IMR-90 (cell line): ENCODE results near the gene CC2D2B. TPM values are rescaled to one million over a fixed set of nuclear protein-coding genes. Genes with fewer than 3 reads are reported as not detected.

ENCODE experiments used
- ATAC-seq: fragments of 200-7000 bp; cut with Tn5 transposase; 2 replicates; pipeline ENCODE4 v1.9.1; 2020; ENCODE audit warnings: low read depth, mild to moderate bottlenecking, moderate library complexity
- BruUV-seq: library from RNA; stranded (reverse); fragments of 400-500 nt; replicated peaks from 2 replicates; lab custom pipeline; 2021; lab: Mats Ljungman, UMichigan
- CTCF ChIA-PET: fragments of 300-600 bp; formaldehyde crosslinking; extraction: SDS; loops from one replicate; lab custom pipeline; 2021; ENCODE audit warnings: antibody characterized with exemption; lab: Yijun Ruan, JAX
- POLR2A ChIA-PET: fragments of 300-600 bp; sonication (Branson Sonifier 250); formaldehyde crosslinking; loops from one replicate; lab custom pipeline; 2022; ENCODE audit warnings: antibody characterized with exemption; ENCODE audit not compliant: unreplicated experiment; lab: Charles Lee
- DNase-seq: peaks from one replicate; pipeline ENCODE4 v3.0.0; 2013
- H2AFZ ChIP-seq: replicated peaks from 2 replicates; pipeline ENCODE3; 2013; ENCODE audit warnings: low read length, mild to moderate bottlenecking; ENCODE audit not compliant: poor library complexity
- H2AK5ac ChIP-seq: 2 replicates; pipeline ENCODE4 v1.6.1; 2013; ENCODE audit warnings: low read depth, low read length, inconsistent platforms
- H2AK9ac ChIP-seq: replicated peaks from 2 replicates; pipeline ENCODE3; 2013; ENCODE audit warnings: mild to moderate bottlenecking, low read depth, low read length, moderate library complexity; ENCODE audit not compliant: poor library complexity
- H2BK120ac ChIP-seq: 2 replicates; pipeline ENCODE4 v1.6.1; 2013; ENCODE audit warnings: low read depth, low read length, inconsistent platforms
- H2BK15ac ChIP-seq: 3 replicates; pipeline ENCODE4 v1.6.1; 2013; ENCODE audit warnings: low read depth, low read length, inconsistent platforms
- H2BK20ac ChIP-seq: 2 replicates; pipeline ENCODE4 v1.6.1; 2013; ENCODE audit warnings: low read depth, mild to moderate bottlenecking, inconsistent platforms, low read length, moderate library complexity
- H2BK5ac ChIP-seq: 2 replicates; pipeline ENCODE4 v1.6.1; 2013; ENCODE audit warnings: mild to moderate bottlenecking, low read depth, low read length, inconsistent platforms; ENCODE audit not compliant: poor library complexity, severe bottlenecking
- H3K14ac ChIP-seq: replicated peaks from 2 replicates; pipeline ENCODE4 v1.6.1; 2013; ENCODE audit warnings: low read depth, low read length, inconsistent platforms
- H3K18ac ChIP-seq: 2 replicates; pipeline ENCODE4 v1.6.1; 2013; ENCODE audit warnings: low read depth, low read length, control low read depth
- H3K23ac ChIP-seq: 2 replicates; pipeline ENCODE4 v1.6.1; 2013; ENCODE audit warnings: low read depth, low read length, inconsistent platforms
- H3K27ac ChIP-seq: 2 replicates; pipeline ENCODE4 v1.5.1; 2013; ENCODE audit warnings: mild to moderate bottlenecking, control low read depth, low read length; ENCODE audit not compliant: insufficient read depth
- H3K27me3 ChIP-seq: 2 replicates; pipeline ENCODE4 v1.6.1; 2013; ENCODE audit warnings: low read length; ENCODE audit not compliant: control insufficient read depth, insufficient read depth
- H3K36me3 ChIP-seq: 2 replicates; pipeline ENCODE4 v1.6.1; 2013; ENCODE audit warnings: low read length, mixed read lengths; ENCODE audit not compliant: control insufficient read depth, insufficient read depth
- H3K4ac ChIP-seq: 2 replicates; pipeline ENCODE4 v1.6.1; 2013; ENCODE audit warnings: low read depth, low read length, inconsistent platforms
- H3K4me1 ChIP-seq: 2 replicates; pipeline ENCODE4 v1.6.1; 2013; ENCODE audit warnings: low read length, mixed read lengths; ENCODE audit not compliant: control insufficient read depth, insufficient read depth
- H3K4me2 ChIP-seq: 2 replicates; pipeline ENCODE4 v1.6.1; 2013; ENCODE audit warnings: low read depth, mild to moderate bottlenecking, control low read depth, low read length, moderate library complexity
- H3K4me3 ChIP-seq: 2 replicates; pipeline ENCODE4 v1.5.1; 2013; ENCODE audit warnings: low read depth, mild to moderate bottlenecking, control low read depth, low read length, moderate library complexity; ENCODE audit not compliant: insufficient read depth
- H3K56ac ChIP-seq: 2 replicates; pipeline ENCODE4 v1.6.1; 2013; ENCODE audit warnings: low read length, inconsistent platforms; ENCODE audit not compliant: insufficient read depth; ENCODE audit errors: extremely low read depth
- H3K79me1 ChIP-seq, 2 experiments: 2 replicates each; pipeline ENCODE4 v1.6.1; 2013; ENCODE audit warnings: low read length in 2 of 2, inconsistent platforms in 1 of 2, low read depth in 1 of 2
- H3K9ac ChIP-seq: 2 replicates; pipeline ENCODE4 v1.6.1; 2013; ENCODE audit warnings: low read depth, low read length, control low read depth
- H3K9me1 ChIP-seq: 2 replicates; pipeline ENCODE4 v1.6.1; 2013; ENCODE audit warnings: low read length, inconsistent platforms; ENCODE audit not compliant: insufficient read depth
- H3K9me3 ChIP-seq: 2 replicates; pipeline ENCODE4 v1.6.1; 2013; ENCODE audit warnings: low read length; ENCODE audit not compliant: control insufficient read depth, insufficient read depth
- H4K20me1 ChIP-seq: 2 replicates; pipeline ENCODE4 v1.6.1; 2013; ENCODE audit warnings: low read length, inconsistent platforms; ENCODE audit not compliant: insufficient read depth
- H4K5ac ChIP-seq: 2 replicates; pipeline ENCODE4 v1.6.1; 2013; ENCODE audit warnings: mild to moderate bottlenecking, low read depth, low read length, control low read depth
- H4K8ac ChIP-seq, 2 experiments: 2 replicates each; pipeline ENCODE4 v1.6.1; 2013; ENCODE audit warnings: low read depth in 2 of 2, low read length in 2 of 2, control low read depth in 1 of 2, inconsistent platforms in 1 of 2
- H4K91ac ChIP-seq: 2 replicates; pipeline ENCODE4 v1.6.1; 2013; ENCODE audit warnings: low read depth, low read length, inconsistent platforms; ENCODE audit not compliant: insufficient read depth
- BHLHE40 ChIP-seq: fragments of 150-350 bp; IDR thresholded peaks from 2 replicates; pipeline ENCODE4 v1.6.1; 2016; ENCODE audit warnings: mild to moderate bottlenecking, low read depth, low read length
- CTCF ChIP-seq: conservative IDR thresholded peaks from 2 replicates; pipeline ENCODE4 v1.5.1; 2012; ENCODE audit warnings: mild to moderate bottlenecking, low read depth, low read length, improper control_type of control experiment
- FOS ChIP-seq: fragments of 150-350 bp; IDR thresholded peaks from 2 replicates; pipeline ENCODE4 v1.6.1; 2016; ENCODE audit warnings: low read depth, low read length
- MAZ ChIP-seq: IDR thresholded peaks from 2 replicates; pipeline ENCODE4 v1.6.1; 2012; ENCODE audit warnings: low read depth, mild to moderate bottlenecking, low read length, improper control_type of control experiment, moderate library complexity, borderline replicate concordance
- MXI1 ChIP-seq: IDR thresholded peaks from 2 replicates; pipeline ENCODE4 v1.6.1; 2012; ENCODE audit warnings: low read depth, mild to moderate bottlenecking, low read length, moderate library complexity, borderline replicate concordance
- NFE2L2 ChIP-seq: fragments of 150-350 bp; IDR thresholded peaks from 2 replicates; pipeline ENCODE4 v1.6.1; 2016; ENCODE audit warnings: low read depth, mild to moderate bottlenecking, low read length
- POLR2A ChIP-seq: IDR thresholded peaks from 2 replicates; pipeline ENCODE4 v1.6.1; 2012; ENCODE audit warnings: mild to moderate bottlenecking, low read depth, low read length
- RCOR1 ChIP-seq: IDR thresholded peaks from 2 replicates; pipeline ENCODE4 v1.6.1; 2012; ENCODE audit warnings: mild to moderate bottlenecking, low read length, improper control_type of control experiment; ENCODE audit not compliant: insufficient replicate concordance
- RFX5 ChIP-seq: IDR thresholded peaks from 2 replicates; pipeline ENCODE4 v1.8.0; 2012; ENCODE audit warnings: low read depth, mild to moderate bottlenecking, low read length, moderate library complexity
- SMC3 ChIP-seq: fragments of 150-350 bp; IDR thresholded peaks from 2 replicates; pipeline ENCODE4 v1.6.1; 2016; ENCODE audit warnings: low read depth, mild to moderate bottlenecking, antibody characterized with exemption, low read length, moderate library complexity
- WGBS, 2 experiments: methylation state at CpG; one replicate each; pipeline versions ENCODE4 v1.1.5 to v1.1.7; 2013; ENCODE audit warnings: missing lambda C conversion rate in 2 of 2; ENCODE audit not compliant: insufficient read length in 1 of 2; ENCODE audit errors: extremely low coverage in 2 of 2; 5-methylcytosine and 5-hydroxymethylcytosine counted together
- dilution Hi-C: fragments of 300-500 bp; cut with HindIII; formaldehyde crosslinking; loops from one replicate; pipeline ENCODE4 v1.14.3; 2018; ENCODE audit warnings: low sequenced_read_pairs; ENCODE audit not compliant: unreplicated experiment
- in situ Hi-C: fragments of 300-500 bp; cut with MboI; formaldehyde crosslinking; loops from 3 replicates; pipeline ENCODE4 v1.14.3; 2019; ENCODE audit warnings: low sequenced_read_pairs, inconsistent platforms, mixed read lengths
- intact Hi-C: fragments of 100-400 bp; cut with micrococcal nuclease; formaldehyde crosslinking; loops from 2 replicates; pipeline ENCODE4 v1.10.0; 2022
- polyA plus RNA-seq, 3 experiments: library from polyadenylated mRNA; depleted of rRNA; stranded (reverse); fragments of >200 nt; gene quantifications; 2 replicates each; pipeline ENCODE4 v1.2.3, GENCODE V29; 2012; ENCODE audit warnings: low replicate concordance in 1 of 3
- total RNA-seq: library from RNA; depleted of rRNA; stranded (reverse); fragments of >200 nt; gene quantifications from 2 replicates; pipeline ENCODE4 v1.2.3, GENCODE V29; 2012
- TF ChIP-seq, protein P1 (sequence below): fragments of 150-350 bp; IDR thresholded peaks from 2 replicates; pipeline ENCODE4 v1.6.1; 2017; ENCODE audit warnings: mild to moderate bottlenecking, antibody characterized with exemption, low read length, low read depth
- TF ChIP-seq, protein P2 (sequence below): fragments of 150-350 bp; IDR thresholded peaks from 2 replicates; pipeline ENCODE4 v1.6.1; 2016; ENCODE audit warnings: low read depth, mild to moderate bottlenecking, low read length, moderate library complexity, borderline replicate concordance

Gene CC2D2B
- total and polyA plus RNA-seq, 2 of the 4 experiments (the other 2 are of a cell fraction): not detected

- DNase-seq: peak; percentile 6
- ChIA-PET POLR2A (no interaction called here), CTCF (no interaction called here)
- Histone ChIP-seq H4K5ac (no peak overlapping the region), H3K79me1 (no peaks in the 10 kb centered on the region), H3K9me1 (no peaks in the 10 kb centered on the region), H3K4me2 (no peak overlapping the region), H4K20me1 (no peaks in the 10 kb centered on the region), H3K36me3 (no peaks in the 10 kb centered on the region), H3K4me3 (no peak overlapping the region), H4K8ac (no peak overlapping the region), H3K23ac (no peak overlapping the region), H3K56ac (no peak overlapping the region), H2BK120ac (no peak overlapping the region), H3K9ac (no peak overlapping the region), H3K27ac (no peak overlapping the region), H3K9me3 (no peaks in the 10 kb centered on the region), H3K27me3 (peaks cover 6% of the 10 kb centered on the region; the same call in 1 of the 2 replicates), H2BK20ac (no peak overlapping the region), H2AK5ac (no peak overlapping the region), H2BK5ac (no peak overlapping the region), H3K18ac (no peak overlapping the region), H2AFZ (no peak overlapping the region), H2AK9ac (no peak overlapping the region), H3K14ac (no peak overlapping the region), H4K91ac (no peak overlapping the region), H2BK15ac (no peak overlapping the region), H3K4me1 (no peaks in the 10 kb centered on the region), H3K4ac (no peak overlapping the region)
- dilution Hi-C loops (no loop called here), in situ Hi-C loops (no loop called here), intact Hi-C loops (no loop called here)
- ATAC-seq: peak; percentile 51; the same call in 1 of the 2 replicates
- no CpG with 5 or more reads among the region's 3 CpGs for WGBS, 2 experiments
- no peak for TF ChIP-seq BHLHE40
- TF ChIP-seq RFX5: no peak
- TF ChIP-seq, protein P1, sequence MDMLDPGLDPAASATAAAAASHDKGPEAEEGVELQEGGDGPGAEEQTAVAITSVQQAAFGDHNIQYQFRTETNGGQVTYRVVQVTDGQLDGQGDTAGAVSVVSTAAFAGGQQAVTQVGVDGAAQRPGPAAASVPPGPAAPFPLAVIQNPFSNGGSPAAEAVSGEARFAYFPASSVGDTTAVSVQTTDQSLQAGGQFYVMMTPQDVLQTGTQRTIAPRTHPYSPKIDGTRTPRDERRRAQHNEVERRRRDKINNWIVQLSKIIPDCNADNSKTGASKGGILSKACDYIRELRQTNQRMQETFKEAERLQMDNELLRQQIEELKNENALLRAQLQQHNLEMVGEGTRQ: no peak
- no peak for TF ChIP-seq RCOR1
- TF ChIP-seq MXI1: no peak
- no peak for TF ChIP-seq MAZ
- no peak for TF ChIP-seq POLR2A
- no peak for TF ChIP-seq CTCF
- TF ChIP-seq NFE2L2: no peak
- TF ChIP-seq, protein P2, sequence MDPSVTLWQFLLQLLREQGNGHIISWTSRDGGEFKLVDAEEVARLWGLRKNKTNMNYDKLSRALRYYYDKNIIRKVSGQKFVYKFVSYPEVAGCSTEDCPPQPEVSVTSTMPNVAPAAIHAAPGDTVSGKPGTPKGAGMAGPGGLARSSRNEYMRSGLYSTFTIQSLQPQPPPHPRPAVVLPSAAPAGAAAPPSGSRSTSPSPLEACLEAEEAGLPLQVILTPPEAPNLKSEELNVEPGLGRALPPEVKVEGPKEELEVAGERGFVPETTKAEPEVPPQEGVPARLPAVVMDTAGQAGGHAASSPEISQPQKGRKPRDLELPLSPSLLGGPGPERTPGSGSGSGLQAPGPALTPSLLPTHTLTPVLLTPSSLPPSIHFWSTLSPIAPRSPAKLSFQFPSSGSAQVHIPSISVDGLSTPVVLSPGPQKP: no peak
- no peak for TF ChIP-seq FOS
- no peak for TF ChIP-seq SMC3
- no TSS peak for BruUV-seq
Observed at GRCh38 chr10:96025566-96025965, 117.8 kb downstream of the CC2D2B start.
